Epithelial cell of proximal tubule (primary cell): Measurements from ENCODE around the gene TMEM82. TPM values are rescaled to one million over a fixed set of nuclear protein-coding genes. Genes with fewer than 3 reads are reported as not detected.

Experiments used
- DNase-seq: peaks from one replicate; pipeline ENCODE4 v3.0.0-alpha.2; 2011; ENCODE audit warnings: low read depth
- H3K4me3 ChIP-seq: 2 replicates; pipeline ENCODE4 v1.5.1; 2011; ENCODE audit warnings: low read depth, mild to moderate bottlenecking, low read length
- total RNA-seq: library from RNA; depleted of rRNA; stranded (reverse); fragments of >200 nt; gene quantifications from 2 replicates; pipeline ENCODE4 v1.2.3, GENCODE V29; 2015
- TF ChIP-seq, protein P1 (sequence below): conservative IDR thresholded peaks from 2 replicates; pipeline ENCODE4 v1.5.1; 2012; ENCODE audit warnings: low read depth, mild to moderate bottlenecking, low read length

The TMEM82 gene
- total RNA-seq, 1 donor from 2014 or later: not detected

DNA sequence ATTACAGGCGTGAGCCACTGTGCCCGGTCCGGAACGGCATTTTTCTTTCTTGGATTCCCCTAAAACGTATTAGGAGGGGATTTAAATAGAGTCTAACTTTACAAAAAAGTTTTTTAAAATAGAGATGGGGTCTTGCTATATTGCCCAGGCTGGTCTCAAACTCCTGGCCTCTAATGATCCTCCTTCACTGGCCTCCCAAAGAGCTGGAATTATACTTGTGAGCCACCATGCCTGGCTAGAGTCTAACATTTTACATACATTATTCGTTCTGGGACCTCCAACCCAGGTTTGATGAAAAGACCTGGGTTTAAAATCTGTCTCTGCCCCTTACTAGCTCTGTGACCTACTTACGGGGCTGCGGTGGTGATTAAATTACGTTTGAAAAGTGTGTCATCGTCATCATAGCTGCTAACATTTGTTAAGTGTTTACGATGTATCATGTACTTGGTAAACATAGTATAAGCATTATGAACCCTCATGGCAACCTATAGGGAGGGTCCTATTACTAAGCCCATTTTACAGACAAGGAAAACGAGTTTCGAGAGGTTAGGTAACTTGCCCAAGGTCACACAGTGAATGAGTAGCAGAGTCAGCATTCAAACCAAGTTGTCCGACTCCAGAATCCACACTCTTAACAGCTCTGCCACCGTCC is 33.7 kb upstream of the TMEM82 start:
- H3K4me3 ChIP-seq: no peak overlapping the region
- no peak for DNase-seq
- TF ChIP-seq, protein P1, sequence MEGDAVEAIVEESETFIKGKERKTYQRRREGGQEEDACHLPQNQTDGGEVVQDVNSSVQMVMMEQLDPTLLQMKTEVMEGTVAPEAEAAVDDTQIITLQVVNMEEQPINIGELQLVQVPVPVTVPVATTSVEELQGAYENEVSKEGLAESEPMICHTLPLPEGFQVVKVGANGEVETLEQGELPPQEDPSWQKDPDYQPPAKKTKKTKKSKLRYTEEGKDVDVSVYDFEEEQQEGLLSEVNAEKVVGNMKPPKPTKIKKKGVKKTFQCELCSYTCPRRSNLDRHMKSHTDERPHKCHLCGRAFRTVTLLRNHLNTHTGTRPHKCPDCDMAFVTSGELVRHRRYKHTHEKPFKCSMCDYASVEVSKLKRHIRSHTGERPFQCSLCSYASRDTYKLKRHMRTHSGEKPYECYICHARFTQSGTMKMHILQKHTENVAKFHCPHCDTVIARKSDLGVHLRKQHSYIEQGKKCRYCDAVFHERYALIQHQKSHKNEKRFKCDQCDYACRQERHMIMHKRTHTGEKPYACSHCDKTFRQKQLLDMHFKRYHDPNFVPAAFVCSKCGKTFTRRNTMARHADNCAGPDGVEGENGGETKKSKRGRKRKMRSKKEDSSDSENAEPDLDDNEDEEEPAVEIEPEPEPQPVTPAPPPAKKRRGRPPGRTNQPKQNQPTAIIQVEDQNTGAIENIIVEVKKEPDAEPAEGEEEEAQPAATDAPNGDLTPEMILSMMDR: no peak

DNA sequence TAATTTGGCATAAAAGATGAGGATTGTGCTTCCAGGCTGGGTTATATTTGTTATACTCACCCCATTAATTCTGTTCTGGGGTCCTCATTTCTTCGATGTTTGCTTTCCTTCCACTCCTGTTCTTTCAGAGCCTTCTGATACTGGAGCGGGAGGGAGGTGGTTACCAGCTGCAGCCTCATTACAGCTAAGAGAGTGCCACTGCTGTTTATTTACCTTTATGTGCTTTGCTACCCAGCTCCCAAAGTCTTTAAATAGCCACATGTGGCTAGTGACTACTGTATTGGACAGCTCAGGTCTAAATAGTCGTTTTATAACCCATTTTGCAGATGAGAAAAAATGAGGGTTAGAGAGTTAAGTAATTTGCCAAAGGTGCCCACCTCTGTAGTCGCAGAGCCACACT is 33.1 kb upstream of the TMEM82 start:
- DNase-seq: no peak
- TF ChIP-seq, protein P1: no peak
- no peak overlapping the region for H3K4me3 ChIP-seq

DNA sequence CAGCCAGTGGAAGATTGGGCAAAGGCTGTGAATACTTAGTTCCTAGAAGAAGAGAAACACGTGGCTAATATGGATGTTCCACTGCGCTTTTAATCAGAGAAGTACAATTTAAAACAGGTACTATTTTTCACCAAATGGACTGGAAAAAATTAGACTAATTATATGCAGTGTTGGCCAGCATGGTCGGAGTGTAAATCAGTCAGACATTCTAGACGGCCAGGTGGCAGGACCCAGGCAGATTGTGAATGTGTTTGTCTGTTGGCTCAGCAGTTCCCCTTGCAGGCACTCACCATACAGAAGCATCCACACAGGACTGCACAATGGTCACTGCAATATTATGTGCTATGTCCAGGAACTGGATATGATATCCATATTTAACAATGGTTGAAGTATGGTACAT is 30.1 kb upstream of the TMEM82 start:
- no peak overlapping the region for H3K4me3 ChIP-seq
- no peak for DNase-seq
- TF ChIP-seq, protein P1: no peak

DNA sequence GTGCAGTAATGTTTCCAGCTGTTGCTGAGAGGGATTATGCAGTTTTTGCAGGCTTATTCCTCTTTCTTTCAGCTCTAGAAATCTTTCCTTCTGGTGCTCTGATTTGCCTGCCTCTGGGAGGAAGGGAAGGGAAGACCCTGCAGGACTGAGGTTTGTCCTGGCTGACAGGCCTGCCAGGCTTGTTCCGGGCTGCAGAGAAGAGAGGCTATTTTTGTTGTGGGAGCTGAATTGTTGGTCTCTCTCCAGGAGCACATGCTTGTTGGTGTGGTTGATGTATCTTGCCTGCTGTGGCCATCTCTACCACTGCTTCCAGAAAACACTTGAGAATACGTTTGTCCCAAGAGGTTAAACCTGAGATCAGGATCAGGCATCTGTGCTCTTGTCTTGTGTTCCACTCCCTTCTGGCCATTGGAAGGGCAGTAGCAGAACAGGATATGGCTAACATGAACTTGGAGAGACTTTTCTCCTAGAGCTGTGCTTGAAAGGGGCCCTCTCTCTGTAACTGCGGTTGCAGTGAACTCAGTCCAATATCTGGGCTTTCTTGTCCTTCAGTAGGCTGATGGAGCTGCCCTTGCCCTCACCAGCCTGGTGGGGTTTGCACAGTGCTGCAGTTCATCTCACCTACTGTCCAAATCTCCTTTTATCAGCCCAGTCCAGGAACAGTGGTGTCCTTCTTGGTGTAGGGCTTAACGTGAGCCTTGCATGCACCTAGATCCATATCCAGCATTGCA is 27.7 kb upstream of the TMEM82 start:
- no peak for DNase-seq

DNA sequence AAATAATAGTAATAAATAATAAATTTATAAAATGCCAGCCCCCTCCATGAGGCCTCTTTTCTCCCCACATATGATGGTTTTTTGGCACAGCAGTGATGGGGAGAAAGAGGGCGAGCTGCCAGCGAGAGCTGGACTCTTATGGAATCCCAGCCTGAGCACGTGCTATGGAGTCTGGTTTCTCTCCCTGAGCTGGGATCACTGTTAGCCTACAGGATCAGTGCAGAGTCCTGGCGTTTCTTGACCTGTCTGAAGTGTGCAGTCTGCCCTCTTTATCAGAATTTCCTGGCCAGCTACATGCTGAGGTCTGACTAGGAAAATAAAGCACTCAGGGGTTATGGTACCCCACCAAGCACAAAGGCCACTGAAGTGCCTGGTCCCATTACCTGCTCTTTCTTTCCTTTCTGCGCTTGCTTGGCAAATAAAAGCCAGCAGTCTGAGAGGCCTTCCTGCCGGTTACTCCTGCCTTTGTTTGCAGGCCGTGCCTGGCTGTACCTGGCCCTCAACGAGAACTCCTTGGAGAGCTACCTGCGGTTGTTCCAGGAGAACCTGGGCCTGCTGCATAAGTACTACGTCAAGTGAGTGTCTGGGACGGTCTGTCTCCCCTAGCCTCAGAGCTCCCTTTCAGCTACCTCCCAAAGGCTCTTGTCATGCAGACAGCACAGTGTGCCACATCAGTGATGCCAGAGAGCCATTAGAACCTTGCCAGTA is 24.7 kb upstream of the TMEM82 start:
- no peak overlapping the region for H3K4me3 ChIP-seq
- TF ChIP-seq, protein P1: no peak
- no peak for DNase-seq

More for the DNA sequence above, 27.7 kb upstream of the TMEM82 start:
- TF ChIP-seq, protein P1: no peak
- no peak overlapping the region for H3K4me3 ChIP-seq

DNA sequence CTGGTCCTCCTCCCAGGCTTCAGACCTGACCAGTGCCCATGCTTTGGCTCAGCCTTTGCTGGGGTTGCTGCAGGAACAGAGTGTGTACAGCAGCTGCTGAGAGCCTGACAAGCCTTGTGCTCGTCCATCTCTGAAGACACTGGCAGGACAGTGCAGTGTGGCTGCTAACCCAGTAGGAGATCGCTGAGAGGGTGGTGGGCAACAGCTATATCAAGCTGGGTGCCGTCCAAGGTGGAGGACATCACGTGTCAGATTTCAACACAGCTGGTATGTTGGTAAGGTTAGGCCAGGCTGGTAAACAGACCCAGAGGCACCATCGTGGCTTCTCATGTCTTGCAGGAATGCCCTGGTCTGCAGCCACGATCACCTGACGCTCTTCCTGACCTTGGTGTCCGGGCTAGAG is 24.1 kb upstream of the TMEM82 start:
- no peak for DNase-seq
- H3K4me3 ChIP-seq: no peak overlapping the region
- TF ChIP-seq, protein P1: no peak
